IPS-11a (cell line): ENCODE measurements around the gene MRM2.

ENCODE experiments used
- H3K4me3 ChIP-seq: one replicate; pipeline ENCODE4 v1.5.1; 2013; ENCODE audit warnings: low read depth, low read length, control low read depth

Gene MRM2

GRCh38 chr7:2193575-2194305 is 48.3 kb downstream of the MRM2 start:
- no peak overlapping the region for H3K4me3 ChIP-seq

- no peak overlapping the region for H3K4me3 ChIP-seq
Measured at GRCh38 chr7:2192831-2193534, 49.0 kb downstream of the MRM2 start.

- no peak overlapping the region for H3K4me3 ChIP-seq
Measured at GRCh38 chr7:2191016-2191415, 51.0 kb downstream of the MRM2 start.

DNA sequence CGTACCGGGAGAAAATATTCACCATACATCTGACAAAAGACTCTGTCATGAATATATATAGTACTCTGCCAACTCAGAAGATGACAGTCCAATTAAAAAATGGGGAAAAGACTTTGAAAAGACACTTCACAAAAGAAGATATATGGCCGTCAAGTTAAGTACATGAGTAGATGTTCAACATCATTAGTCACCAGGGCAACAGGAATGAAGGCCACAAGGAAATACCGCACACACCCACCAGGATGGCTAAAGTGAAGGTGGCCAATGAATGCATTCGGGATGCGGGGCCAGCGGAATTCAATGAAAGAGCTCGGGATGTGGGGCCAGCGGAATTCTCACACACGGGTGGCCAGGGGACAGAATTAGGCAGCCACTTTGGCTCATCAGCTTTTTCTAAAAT is 51.5 kb downstream of the MRM2 start:
- H3K4me3 ChIP-seq, result no peak overlapping the region

DNA sequence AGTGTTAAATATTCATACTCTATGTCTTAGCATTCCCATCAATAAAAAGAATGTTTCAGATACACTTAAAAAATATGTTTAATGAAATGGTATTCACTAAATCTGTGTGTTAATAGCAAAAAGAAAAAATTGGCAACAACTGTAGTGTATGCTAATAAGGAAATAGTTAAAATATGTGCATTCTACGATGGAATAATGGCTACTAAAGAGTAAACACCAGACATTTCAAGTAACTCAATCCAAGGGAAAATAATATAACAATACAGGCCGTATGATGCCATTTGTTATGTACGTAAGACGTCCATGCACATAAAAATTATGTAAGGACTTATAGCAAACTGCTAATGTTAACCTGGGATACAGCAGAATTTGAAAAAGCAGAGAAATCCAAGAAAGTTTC is 55.8 kb downstream of the MRM2 start:
- H3K4me3 ChIP-seq, result no peak overlapping the region

DNA sequence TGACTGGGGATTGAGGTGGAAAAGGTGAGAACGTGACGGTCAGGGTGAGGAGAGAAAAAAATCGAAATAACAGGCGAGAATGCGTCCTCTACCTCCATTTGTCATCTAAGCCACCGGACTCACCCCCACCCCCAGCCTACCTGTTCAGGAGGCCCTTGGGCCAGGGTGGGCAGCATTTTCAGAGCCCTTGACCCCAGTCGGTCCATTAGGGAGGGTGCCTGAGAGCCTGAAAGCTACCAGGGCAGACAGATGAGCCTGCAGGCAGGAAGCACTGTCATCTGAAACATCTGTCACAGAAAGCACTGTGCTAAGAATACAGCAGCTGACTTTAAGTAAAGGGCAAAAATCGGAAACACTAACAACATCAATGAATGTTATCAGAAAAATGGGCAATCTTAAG is 56.3 kb downstream of the MRM2 start:
- no peak overlapping the region for H3K4me3 ChIP-seq
